Suprapubic skin (tissue), 3 donors: ENCODE results near the gene SLC9A9.

ENCODE experiments used
- CTCF ChIP-seq, 2 donors: fragments of 200-600 bp in 1 of 2; fragments of 450-650 bp in 1 of 2; sonication (generic) in 1 of 2; IDR thresholded peaks; one replicate each; pipeline ENCODE4 v1.5.1; 2016 to 2019; ENCODE audit warnings: antibody characterized with exemption in 2 of 2, mild to moderate bottlenecking in 1 of 2, moderate library complexity in 1 of 2
- POLR2A ChIP-seq, 2 donors: fragments of 450-650 bp; IDR thresholded peaks; one replicate each; pipeline ENCODE4 v1.6.1; 2017; ENCODE audit warnings: antibody characterized with exemption in 2 of 2, mild to moderate bottlenecking in 2 of 2, moderate library complexity in 2 of 2

- no peak for TF ChIP-seq CTCF (IDR thresholded peaks at IDR 0.05)
- no peak for TF ChIP-seq POLR2A (IDR thresholded peaks at IDR 0.05)
These were observed 589.6 kb downstream of the SLC9A9 start for GRCh38 chr3:143258692-143259091.
